ENCODE results near the gene DDX20. TPM values are rescaled to one million over a fixed set of nuclear protein-coding genes. Genes with fewer than 3 reads are reported as not detected.

Gene DDX20
- total and polyA plus RNA-seq, 3 donors from 2014 or later, result 86.3 to 168 (median 148) TPM

DNA sequence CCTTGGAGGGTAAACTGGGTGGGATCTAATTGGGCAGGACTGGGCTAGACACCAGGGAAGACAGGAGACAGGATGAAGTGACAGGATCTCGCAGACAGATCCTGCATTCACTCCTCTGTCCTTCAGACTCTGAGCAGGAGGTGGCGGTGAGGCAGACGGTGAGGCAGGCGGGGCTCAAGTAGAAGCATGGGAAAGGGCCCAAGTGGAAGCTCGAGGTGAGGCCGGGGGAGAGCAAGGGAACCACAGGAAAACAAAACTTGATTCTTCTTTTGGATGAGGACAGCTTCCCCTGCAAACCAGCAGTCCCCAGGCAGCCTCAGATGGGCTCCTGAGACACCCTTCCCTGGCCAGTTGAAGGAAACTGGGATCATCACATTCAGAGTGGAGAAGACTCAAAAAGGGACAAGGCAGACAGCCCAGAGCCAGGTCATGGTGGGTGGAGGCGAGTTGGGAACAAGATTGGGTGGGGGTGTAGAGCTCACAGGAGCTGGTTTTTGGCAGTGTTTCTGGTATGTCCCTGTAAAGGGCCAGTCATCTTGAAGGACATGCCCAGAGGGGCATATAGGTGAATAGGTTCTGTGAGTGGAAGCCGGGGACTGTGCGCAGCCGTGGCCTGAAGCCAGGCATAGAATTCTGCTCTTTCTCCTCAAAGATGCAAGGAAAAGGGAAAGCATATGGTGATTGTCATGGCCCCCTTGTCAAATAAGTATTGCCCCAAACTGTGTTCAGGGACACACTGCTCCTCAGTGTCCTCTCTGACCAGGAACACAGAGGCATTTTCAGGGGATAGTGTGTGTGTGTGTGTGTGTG is 34.5 kb upstream of the DDX20 start:
- intact Hi-C loops (cut with DNase I; ENCODE audit: low total_unique reads), result no loop called here
- Histone ChIP-seq H3K4me1 (peaks cover 21% of the 10 kb centered on the region), H3K9me3 (no peaks in the 10 kb centered on the region), H3K27me3 (no peaks in the 10 kb centered on the region), H3K36me3 (ENCODE audit: low read depth, missing control alignments) (no peaks in the 10 kb centered on the region), H3K27ac (no peak overlapping the region), H3K4me3 (no peak overlapping the region)
- WGBS, 2 donors, result 47 to 49% methylated on average over 10 of the region's 10 CpGs
- TF ChIP-seq, protein P1, sequence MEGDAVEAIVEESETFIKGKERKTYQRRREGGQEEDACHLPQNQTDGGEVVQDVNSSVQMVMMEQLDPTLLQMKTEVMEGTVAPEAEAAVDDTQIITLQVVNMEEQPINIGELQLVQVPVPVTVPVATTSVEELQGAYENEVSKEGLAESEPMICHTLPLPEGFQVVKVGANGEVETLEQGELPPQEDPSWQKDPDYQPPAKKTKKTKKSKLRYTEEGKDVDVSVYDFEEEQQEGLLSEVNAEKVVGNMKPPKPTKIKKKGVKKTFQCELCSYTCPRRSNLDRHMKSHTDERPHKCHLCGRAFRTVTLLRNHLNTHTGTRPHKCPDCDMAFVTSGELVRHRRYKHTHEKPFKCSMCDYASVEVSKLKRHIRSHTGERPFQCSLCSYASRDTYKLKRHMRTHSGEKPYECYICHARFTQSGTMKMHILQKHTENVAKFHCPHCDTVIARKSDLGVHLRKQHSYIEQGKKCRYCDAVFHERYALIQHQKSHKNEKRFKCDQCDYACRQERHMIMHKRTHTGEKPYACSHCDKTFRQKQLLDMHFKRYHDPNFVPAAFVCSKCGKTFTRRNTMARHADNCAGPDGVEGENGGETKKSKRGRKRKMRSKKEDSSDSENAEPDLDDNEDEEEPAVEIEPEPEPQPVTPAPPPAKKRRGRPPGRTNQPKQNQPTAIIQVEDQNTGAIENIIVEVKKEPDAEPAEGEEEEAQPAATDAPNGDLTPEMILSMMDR (IDR thresholded peaks at IDR 0.05), result no peak
- no peak for TF ChIP-seq POLR2A (IDR thresholded peaks at IDR 0.05)
- no peak for DNase-seq

DNA sequence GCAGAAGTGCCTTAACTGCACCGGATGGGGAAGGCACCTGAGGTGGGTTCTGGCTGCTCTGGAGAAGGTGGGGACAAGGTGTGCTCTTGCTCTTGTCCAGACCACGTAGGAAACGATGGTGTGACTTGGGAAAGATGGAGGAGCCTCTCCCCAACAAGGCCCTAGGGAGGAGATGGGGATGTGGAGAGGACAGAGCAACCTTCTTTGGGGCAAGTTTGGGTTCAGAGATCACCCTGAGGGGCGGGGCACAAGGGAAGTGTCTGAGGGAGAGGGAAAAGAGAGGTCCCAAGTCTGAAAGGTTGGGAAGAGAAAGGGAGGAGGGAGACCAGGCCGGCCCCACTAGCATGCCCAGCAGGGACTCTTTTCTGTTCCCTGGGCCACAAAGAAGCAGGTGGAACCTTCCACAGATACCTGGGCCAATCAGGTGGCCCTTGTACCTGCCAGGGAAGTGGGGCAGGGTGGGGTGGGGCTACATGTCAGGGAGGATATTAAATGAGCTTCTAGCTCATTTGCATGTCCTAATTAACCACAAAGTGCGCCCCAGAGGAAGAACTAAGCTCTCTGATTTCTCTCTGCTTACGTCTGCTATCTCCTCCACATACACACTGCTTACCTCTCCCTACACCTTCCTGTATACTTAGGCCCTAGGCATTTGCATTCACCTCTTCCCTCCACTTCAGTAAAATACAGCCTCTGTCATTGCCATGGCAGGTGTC is 32.5 kb upstream of the DDX20 start:
- no peak overlapping the region for H3K4me3 ChIP-seq
- DNase-seq, result no peak
- intact Hi-C loops (cut with DNase I; ENCODE audit: low total_unique reads), result no loop called here

DNA sequence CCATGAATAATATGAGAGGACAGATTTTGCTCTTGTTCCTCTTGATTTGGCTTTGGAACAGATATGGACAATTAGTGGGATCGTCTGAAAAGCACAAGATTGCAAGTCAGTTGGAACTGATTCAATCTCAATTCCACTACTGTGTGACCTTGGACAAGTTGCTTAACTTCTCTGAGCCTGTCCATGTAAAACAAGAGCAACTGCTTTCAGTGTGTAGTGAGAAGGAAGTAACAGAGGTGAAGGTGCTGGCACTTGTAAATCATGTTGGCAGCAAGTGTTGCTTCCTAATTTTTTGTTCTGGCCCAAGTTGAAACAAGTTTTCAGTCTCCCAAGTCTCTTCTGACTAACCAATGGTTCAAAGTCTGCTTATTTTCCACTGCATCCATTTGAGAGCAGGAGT is 31.8 kb upstream of the DDX20 start:
- WGBS, 2 donors, result 21 to 38% methylated on average over 1 of the region's 1 CpG
- Histone ChIP-seq H3K9me3 (no peaks in the 10 kb centered on the region), H3K4me1 (peaks cover 21% of the 10 kb centered on the region), H3K36me3 (ENCODE audit: low read depth, missing control alignments) (no peaks in the 10 kb centered on the region), H3K4me3 (no peak overlapping the region), H3K27me3 (no peaks in the 10 kb centered on the region), H3K27ac (no peak overlapping the region)
- DNase-seq, result no peak
- intact Hi-C loops (cut with DNase I; ENCODE audit: low total_unique reads), result no loop called here
- no peak for TF ChIP-seq POLR2A (IDR thresholded peaks at IDR 0.05)
- TF ChIP-seq, protein P1 (IDR thresholded peaks at IDR 0.05), result no peak

More for the DNA sequence above, 32.5 kb upstream of the DDX20 start:
- WGBS, 2 donors, result 84 to 88% methylated on average over 7 of the region's 7 CpGs
- Histone ChIP-seq H3K4me1 (peaks cover 21% of the 10 kb centered on the region), H3K27me3 (no peaks in the 10 kb centered on the region), H3K36me3 (ENCODE audit: low read depth, missing control alignments) (no peaks in the 10 kb centered on the region), H3K27ac (no peak overlapping the region), H3K9me3 (no peaks in the 10 kb centered on the region)
- TF ChIP-seq, protein P1 (IDR thresholded peaks at IDR 0.05), result no peak
- TF ChIP-seq POLR2A (IDR thresholded peaks at IDR 0.05), result no peak

DNA sequence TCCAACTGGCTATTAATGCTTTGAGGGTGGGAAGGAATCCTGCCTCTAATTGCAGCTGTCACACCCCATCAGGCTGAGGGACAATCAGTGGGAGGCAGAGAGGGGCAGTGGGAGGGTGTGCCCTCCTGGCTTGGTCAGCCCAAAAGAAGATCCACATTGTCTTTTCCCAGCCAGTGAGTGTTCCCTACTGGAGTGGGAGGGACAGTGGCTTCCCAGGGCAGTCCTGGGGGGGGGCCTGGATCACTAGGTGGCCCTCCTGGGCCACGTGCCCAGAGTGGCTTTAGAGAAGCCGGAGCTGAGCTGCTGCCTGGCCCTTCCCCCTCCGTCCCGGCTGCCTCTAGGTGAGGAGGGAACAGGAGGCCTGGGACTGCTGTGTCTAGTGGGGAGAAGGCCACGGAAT is 30.5 kb upstream of the DDX20 start:
- no peaks in the 10 kb centered on the region for H3K36me3 ChIP-seq (ENCODE audit: low read depth, missing control alignments)
- 43 to 54% methylated on average over 4 to 5 of the region's 5 CpGs for WGBS, 2 donors
- no peak overlapping the region for H3K27ac ChIP-seq
- intact Hi-C loops (cut with DNase I; ENCODE audit: low total_unique reads), result no loop called here
- no peaks in the 10 kb centered on the region for H3K27me3 ChIP-seq
- TF ChIP-seq, protein P1 (IDR thresholded peaks at IDR 0.05), result no peak
- TF ChIP-seq POLR2A (IDR thresholded peaks at IDR 0.05), result no peak
- H3K4me1 ChIP-seq, result peaks cover 28% of the 10 kb centered on the region
- DNase-seq, result peak; percentile 83
- no peak overlapping the region for H3K4me3 ChIP-seq
- H3K9me3 ChIP-seq, result no peaks in the 10 kb centered on the region
